Measurements from ENCODE around the gene TTC24.
"Not testable (repeated sequence)": the region's sequence is repeated elsewhere in the genome, so short reads cannot be mapped to it uniquely, and the experiment has no call there.

The TTC24 gene

DNA sequence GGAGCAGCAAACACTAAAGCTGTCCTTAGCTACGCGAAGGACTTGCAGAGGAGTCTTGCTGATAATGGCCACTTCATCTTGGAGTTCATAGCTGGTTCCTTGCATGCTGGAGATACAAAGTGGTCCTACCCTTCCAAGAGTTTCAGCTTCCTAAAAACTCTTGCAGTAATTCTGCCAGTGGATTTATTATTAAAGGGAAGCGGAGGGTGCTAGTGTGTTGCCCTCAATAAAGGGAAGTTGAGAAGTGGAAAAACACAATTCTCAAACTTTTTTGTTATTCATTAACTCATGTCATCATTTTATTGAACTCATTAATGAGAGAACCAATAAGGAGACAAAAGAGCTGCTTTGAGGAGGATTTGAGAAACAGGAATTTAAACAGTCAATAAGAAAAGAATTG lies 33.1 kb downstream of the TTC24 start:
- no peak for DNase-seq

- no peak for DNase-seq
Observed at GRCh38 chr1:156615946-156616345, 36.4 kb downstream of the TTC24 start.

DNA sequence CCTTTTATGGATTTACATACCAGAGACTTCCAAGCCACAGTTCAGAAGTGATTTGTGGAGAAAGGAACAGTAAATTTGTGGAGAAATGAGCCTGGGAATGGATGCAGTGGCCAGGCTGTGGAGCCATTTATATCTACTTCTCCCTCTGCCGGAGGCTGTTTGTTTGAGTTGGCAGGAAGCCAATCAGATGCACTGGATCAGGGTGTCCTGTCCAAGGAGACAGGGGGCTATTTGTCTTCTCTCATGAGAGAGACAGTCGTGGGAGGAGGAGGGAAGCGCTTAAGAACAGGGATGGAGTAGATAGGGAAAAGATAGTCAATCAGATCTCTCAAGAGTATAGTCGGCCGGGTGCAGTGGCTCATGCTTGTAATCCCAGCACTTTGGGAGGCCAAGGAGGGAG lies 36.9 kb downstream of the TTC24 start:
- DNase-seq = peak; percentile 72

DNA sequence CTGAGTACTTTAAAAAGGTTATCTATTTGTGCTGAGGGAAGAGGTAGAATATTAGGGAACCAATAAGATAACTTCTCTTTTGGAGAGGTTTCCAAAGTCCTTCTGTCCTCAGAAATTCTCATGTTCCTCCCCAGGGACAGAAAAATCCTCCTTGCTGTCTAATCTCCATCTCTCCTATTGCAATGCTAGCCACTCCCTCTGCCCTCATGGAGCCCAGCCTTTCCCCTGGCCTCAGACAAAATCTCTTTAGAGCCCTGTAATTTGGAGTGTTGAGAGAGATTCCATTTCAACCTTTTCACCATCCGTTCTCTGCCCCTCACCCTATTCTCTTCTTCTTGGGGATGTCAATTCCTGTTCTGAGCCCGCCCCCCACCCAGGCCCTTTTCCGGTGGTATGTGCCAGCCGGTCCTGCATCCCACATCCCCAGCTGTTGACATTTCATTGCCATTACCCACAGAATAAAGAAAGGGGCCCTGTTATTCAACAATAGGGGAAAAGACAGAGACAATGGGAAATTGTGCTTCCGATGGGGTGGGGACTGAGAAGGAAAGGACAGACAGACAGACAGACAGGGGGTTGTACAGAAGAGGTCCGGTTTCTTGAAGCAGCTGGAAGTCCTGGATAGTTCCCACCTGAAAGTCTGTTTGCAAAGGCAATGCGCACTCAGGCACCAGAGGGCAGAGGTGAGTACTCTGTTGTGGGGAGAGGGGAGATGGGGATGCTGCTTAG lies 39.5 kb downstream of the TTC24 start, which contains the start of gene HAPLN2:
Gene HAPLN2, plus strand, starts transcription at position 563 of the 729 bp plus-strand sequence. CDS start 4,076 bp downstream, outside the sequence.
- DNase-seq = peak; percentile 81

DNA sequence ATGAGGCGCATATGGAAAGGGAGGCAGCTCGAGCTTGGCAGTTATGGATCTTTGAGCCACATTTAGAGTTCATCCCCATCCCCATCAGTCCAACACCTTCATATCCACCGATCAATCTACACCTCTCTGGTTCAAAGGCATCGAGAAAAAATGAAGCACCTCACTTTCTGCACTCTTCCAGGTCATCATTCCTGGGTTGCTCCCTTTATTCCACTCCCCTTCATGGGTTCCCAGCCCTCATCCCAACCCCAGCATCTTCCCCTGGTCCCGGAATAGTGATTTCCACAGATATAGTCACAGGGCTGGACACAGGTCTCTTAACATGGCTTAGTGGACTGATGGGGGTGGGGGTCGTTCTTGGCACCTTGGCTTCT lies 40.0 kb downstream of the TTC24 start:
- no peak for DNase-seq

- no peak for DNase-seq
Observed at GRCh38 chr1:156622581-156623297, 43.2 kb downstream of the TTC24 start.

DNA sequence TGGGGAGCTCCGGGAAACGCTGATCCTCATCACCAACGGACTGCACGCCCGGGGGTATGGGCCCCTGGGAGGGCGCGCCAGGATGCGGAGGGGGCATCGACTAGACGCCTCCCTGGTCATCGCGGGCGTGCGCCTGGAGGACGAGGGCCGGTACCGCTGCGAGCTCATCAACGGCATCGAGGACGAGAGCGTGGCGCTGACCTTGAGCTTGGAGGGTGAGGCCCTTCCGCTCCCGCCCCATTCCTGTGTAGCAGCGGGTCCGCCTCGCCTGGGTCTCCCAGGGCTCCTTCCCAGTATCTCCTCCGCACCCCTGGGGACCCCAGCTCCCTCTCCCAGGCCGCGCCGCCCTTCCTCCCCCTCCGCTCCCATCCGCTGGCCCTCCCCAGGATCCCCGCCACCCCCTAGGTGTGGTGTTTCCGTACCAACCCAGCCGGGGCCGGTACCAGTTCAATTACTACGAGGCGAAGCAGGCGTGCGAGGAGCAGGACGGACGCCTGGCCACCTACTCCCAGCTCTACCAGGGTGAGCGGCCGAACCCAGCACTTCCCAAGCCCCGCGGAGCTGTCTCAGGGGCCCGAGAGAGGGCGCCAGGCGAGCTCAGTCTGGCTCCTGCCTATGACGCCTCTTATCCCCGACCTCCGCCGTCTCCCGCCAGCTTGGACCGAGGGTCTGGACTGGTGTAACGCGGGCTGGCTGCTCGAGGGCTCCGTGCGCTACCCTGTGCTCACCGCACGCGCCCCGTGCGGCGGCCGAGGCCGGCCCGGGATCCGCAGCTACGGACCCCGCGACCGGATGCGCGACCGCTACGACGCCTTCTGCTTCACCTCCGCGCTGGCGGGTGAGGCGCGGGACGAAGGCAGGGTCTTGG lies 44.7 kb downstream of the TTC24 start:
- peak; percentile 91 for DNase-seq

GRCh38 chr1:156624814-156625435 lies 45.4 kb downstream of the TTC24 start:
- no peak for DNase-seq

GRCh38 chr1:156625436-156626078 lies 46.0 kb downstream of the TTC24 start:
- peak; percentile 75 for DNase-seq

DNA sequence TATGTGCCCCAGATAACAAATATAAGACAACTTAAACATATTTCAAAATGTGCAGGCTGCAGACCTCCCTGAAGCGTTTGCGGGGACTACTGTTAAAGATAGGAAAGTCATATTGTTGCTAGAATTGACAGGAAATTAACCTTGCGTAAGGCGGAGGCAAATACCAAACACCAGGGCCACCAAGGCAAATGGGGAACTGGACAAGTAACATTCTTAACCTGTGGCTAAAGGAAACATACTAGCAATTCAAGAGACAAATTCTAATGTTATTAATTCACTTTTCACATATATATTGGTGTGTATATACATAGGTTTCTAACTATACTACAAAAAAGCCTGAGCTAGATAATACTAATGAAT lies 46.5 kb downstream of the TTC24 start:
- DNase-seq = no peak

DNA sequence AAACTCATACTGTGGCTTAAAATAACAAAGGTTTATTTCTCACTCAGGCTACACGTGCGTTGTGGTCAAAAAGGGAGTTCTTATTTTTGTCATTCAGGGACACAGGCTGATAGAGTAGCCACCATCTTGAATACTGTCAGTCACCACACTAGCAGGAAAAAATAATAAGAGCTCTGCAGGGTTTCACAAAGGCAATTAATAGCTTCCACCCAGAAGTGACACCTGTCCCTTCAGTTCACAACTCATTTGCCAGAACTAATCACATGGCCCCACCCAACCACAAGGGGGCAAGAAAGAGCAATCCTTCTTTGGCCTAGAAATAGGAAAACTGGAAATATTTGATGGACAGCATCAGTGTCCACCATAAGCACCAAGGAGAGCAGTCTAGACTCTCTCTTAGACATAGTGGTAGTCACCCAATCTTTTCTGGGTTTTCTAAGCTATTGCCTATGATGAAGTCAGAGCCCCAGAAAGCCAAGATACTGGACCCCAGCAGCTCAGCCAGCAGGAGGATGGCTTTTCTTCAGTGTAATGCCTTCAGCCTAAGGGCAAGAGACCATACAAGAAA lies 47.9 kb downstream of the TTC24 start:
- DNase-seq = peak; percentile 79

GRCh38 chr1:156629823-156630449 lies 50.4 kb downstream of the TTC24 start:
- DNase-seq = no peak

GRCh38 chr1:156631152-156631551 lies 51.6 kb downstream of the TTC24 start:
- not testable (repeated sequence) for DNase-seq

- peak; percentile 52 for DNase-seq
Observed at GRCh38 chr1:156632355-156632754, 52.8 kb downstream of the TTC24 start.
